Suprapubic skin (tissue), 4 donors: ENCODE results near the gene SH3BP4.

ENCODE experiments used
- CTCF ChIP-seq, 2 donors: fragments of 200-600 bp in 1 of 2; fragments of 450-650 bp in 1 of 2; sonication (generic) in 1 of 2; IDR thresholded peaks; one replicate each; pipeline ENCODE4 v1.5.1; 2016 to 2019; ENCODE audit warnings: antibody characterized with exemption in 2 of 2, mild to moderate bottlenecking in 1 of 2, moderate library complexity in 1 of 2
- EP300 ChIP-seq: sonication (generic); formaldehyde crosslinking; IDR thresholded peaks from one replicate; pipeline ENCODE4 v1.6.1; 2017; ENCODE audit warnings: antibody characterized with exemption
- POLR2AphosphoS5 ChIP-seq, 3 donors: sonication (generic); formaldehyde crosslinking; IDR thresholded peaks; one replicate each; pipeline ENCODE4 v1.6.1; 2017; ENCODE audit warnings: antibody characterized with exemption in 3 of 3

GRCh38 chr2:234974501-234975385 is 22.9 kb downstream of the SH3BP4 start:
- no peak for TF ChIP-seq CTCF (IDR thresholded peaks at IDR 0.05)
- TF ChIP-seq POLR2AphosphoS5 (IDR thresholded peaks at IDR 0.05), result no peak
- no peak for TF ChIP-seq EP300
